Measurements from ENCODE around the gene S100Z. TPM values are rescaled to one million over a fixed set of nuclear protein-coding genes. Genes with fewer than 3 reads are reported as not detected.

Gene S100Z
- total and polyA plus RNA-seq, 10 of the 15 experiments (the other 5 are each of a cell fraction or from before 2014, with no cell fraction given) = 0.12 to 0.51 (median 0.30) TPM; not detected in 2

GRCh38 chr5:76870046-76870445 is 20.2 kb downstream of the S100Z start:
- intact Hi-C loops (cut with micrococcal nuclease; ENCODE audit: unreplicated experiment) (loop anchor here (10.0 kb wide), 1 partner anchor 625 kb away; the partner anchor contains the start of gene WDR41), in situ Hi-C loops (cut with MboI) (loop anchor here (5.0 kb wide), 1 partner anchor 207 kb away; no protein-coding TSS in a partner anchor)
- Histone ChIP-seq H3K4me3 (no peak overlapping the region), H3K4me2 (ENCODE audit: control insufficient read depth, insufficient read depth) (no peak overlapping the region), H3K27me3 (replicated peaks in 1 of 2; ENCODE audit: control insufficient read depth in 2 of 2, insufficient read depth in 2 of 2, low read length in 1 of 2) (no peaks in the 10 kb centered on the region), H3K9me3 (replicated peaks; ENCODE audit: control insufficient read depth, insufficient read depth, low read length) (no peaks in the 10 kb centered on the region), H3K9ac (ENCODE audit: control insufficient read depth, insufficient read depth, low read length) (no peak overlapping the region), H3K4me1 (ENCODE audit: control insufficient read depth, insufficient read depth, low read length) (peaks cover 6% of the 10 kb centered on the region), H3K36me3 (ENCODE audit: control insufficient read depth in 2 of 2, insufficient read depth in 2 of 2, low read length in 1 of 2) (no peaks in the 10 kb centered on the region), H2AFZ (ENCODE audit: control insufficient read depth, low read depth, low read length) (no peak overlapping the region), H3K27ac (ENCODE audit: control insufficient read depth, insufficient read depth) (no peak overlapping the region), H3K79me2 (ENCODE audit: control insufficient read depth, insufficient read depth, low read length) (no peaks in the 10 kb centered on the region), H4K20me1 (ENCODE audit: control insufficient read depth, insufficient read depth) (no peaks in the 10 kb centered on the region)
- RAD21 ChIA-PET (ENCODE audit: unreplicated experiment) = interaction anchor here (0.6 to 4.1 kb wide), 4 partner anchors 147 to 207 kb away, joined by 3 to 20 read pairs (median 11); no protein-coding TSS in a partner anchor
- POLR2A ChIA-PET = interaction anchor here (0.5 kb wide), 1 partner anchor 1024 kb away, joined by 3 read pairs; no protein-coding TSS in a partner anchor
- TF ChIP-seq JUND (IDR thresholded peaks at IDR 0.05; ENCODE audit: low read depth, low read length) (no peak), MYC (IDR thresholded peaks at IDR 0.05; ENCODE audit: insufficient read depth, insufficient read length, insufficient replicate concordance, low read length, severe bottlenecking) (no peak), SUPT20H (IDR thresholded peaks at IDR 0.05; ENCODE audit: borderline replicate concordance, control insufficient read depth, low read depth, low read length) (no peak), HSF1 (IDR thresholded peaks at IDR 0.05; ENCODE audit: low read depth, low read length) (no peak), CBFB (IDR thresholded peaks at IDR 0.05; ENCODE audit: low read depth) (no peak), NFIC (IDR thresholded peaks at IDR 0.05; ENCODE audit: low read depth, low read length) (no peak), POLR2AphosphoS2 (IDR thresholded peaks at IDR 0.05; ENCODE audit: low read depth, low read length) (no peak), BRCA1 (IDR thresholded peaks at IDR 0.05; ENCODE audit: low read depth, low read length) (no peak)
- WGBS (ENCODE audit: insufficient coverage, insufficient replicate concordance, low lambda C conversion rate, missing lambda C conversion rate) = 33% methylated on average over 6 of the region's 6 CpGs
- CTCF ChIA-PET = interaction anchor here (0.7 to 5.0 kb wide), 11 partner anchors 9 to 627 kb away, joined by 3 to 39 read pairs (median 4); partner anchors contain the start of gene AGGF1
- SMC1A ChIA-PET (ENCODE audit: uncharacterized antibody, unreplicated experiment) = interaction anchor here (0.9 to 4.1 kb wide), 8 partner anchors 9 to 277 kb away, joined by 3 to 31 read pairs (median 3); no protein-coding TSS in a partner anchor
- ATAC-seq (no peak), FAIRE-seq (no peak), DNase-seq (ENCODE audit: low read depth, low spot score) (no peak)
- no TSS peak for BruUV-seq (replicated peaks)
